ENCODE measurements around the gene EXOSC1. TPM values are rescaled to one million over a fixed set of nuclear protein-coding genes. Genes with fewer than 3 reads are reported as not detected.
"Not testable (repeated sequence)": the region's sequence is repeated elsewhere in the genome, so short reads cannot be mapped to it uniquely, and the experiment has no call there.

EXOSC1 gene
- total RNA-seq, 1 experiment from 2014 or later, result 60.3 TPM

GRCh38 chr10:97475936-97476594 is 30.3 kb upstream of the EXOSC1 start:
- H3K27me3 ChIP-seq (ENCODE audit: control insufficient read depth, insufficient read depth, low read length), result no peaks in the 10 kb centered on the region
- H3K36me3 ChIP-seq (ENCODE audit: control insufficient read depth, insufficient read depth, low read length), result peaks cover 58% of the 10 kb centered on the region
- ChIA-PET POLR2A (no interaction called here), CTCF (no interaction called here)
- in situ Hi-C loops (cut with HindIII; ENCODE audit: low pct_unique_long_range_greater_than_20kb, low sequenced_read_pairs), result no loop called here
- BruUV-seq (replicated peaks), result no TSS peak
- no peak overlapping the region for H3K4me3 ChIP-seq (ENCODE audit: low read depth in 2 of 2, low read length in 2 of 2)
- H3K9me3 ChIP-seq (ENCODE audit: control insufficient read depth, insufficient read depth, low read depth, low read length), result no peaks in the 10 kb centered on the region
- intact Hi-C loops (cut with micrococcal nuclease; ENCODE audit: unreplicated experiment), result no loop called here
- no peak overlapping the region for H3K27ac ChIP-seq (ENCODE audit: low read length)
- TF ChIP-seq TCF7L2 (IDR thresholded peaks at IDR 0.05; ENCODE audit: low read depth, low read length), result no peak
- TF ChIP-seq CTCF (IDR thresholded peaks at IDR 0.05), result no peak
- no peak for TF ChIP-seq POLR2AphosphoS5 (IDR thresholded peaks at IDR 0.05; ENCODE audit: low read depth, low read length)
- TF ChIP-seq SIN3A (IDR thresholded peaks at IDR 0.05; ENCODE audit: borderline replicate concordance, insufficient read depth, low read depth, low read length), result no peak
- TF ChIP-seq REST (IDR thresholded peaks at IDR 0.05; ENCODE audit: insufficient read depth in 1 of 2, low read depth in 2 of 2, low read length in 1 of 2), result no peak
- DNase-seq (ENCODE audit: low read depth, low spot score) (no peak), ATAC-seq (no peak)
- H3K4me1 ChIP-seq (ENCODE audit: control insufficient read depth, insufficient read depth, low read length), result peaks cover 5% of the 10 kb centered on the region; the same call in 1 of the 2 replicates

- ATAC-seq, result no peak
- intact Hi-C loops (cut with micrococcal nuclease; ENCODE audit: unreplicated experiment) (no loop called here), in situ Hi-C loops (cut with HindIII; ENCODE audit: low pct_unique_long_range_greater_than_20kb, low sequenced_read_pairs) (no loop called here)
- no peak for TF ChIP-seq SIN3A (IDR thresholded peaks at IDR 0.05; ENCODE audit: borderline replicate concordance, insufficient read depth, low read depth, low read length)
- TF ChIP-seq TCF7L2 (IDR thresholded peaks at IDR 0.05; ENCODE audit: low read depth, low read length), result no peak
- TF ChIP-seq POLR2AphosphoS5 (IDR thresholded peaks at IDR 0.05; ENCODE audit: low read depth, low read length), result no peak
- TF ChIP-seq REST (IDR thresholded peaks at IDR 0.05; ENCODE audit: insufficient read depth in 1 of 2, low read depth in 2 of 2, low read length in 1 of 2), result no peak
- no peak for TF ChIP-seq CTCF (IDR thresholded peaks at IDR 0.05)
- ChIA-PET POLR2A (interaction anchor here (0.6 kb wide), 1 partner anchor 289 kb away, joined by 10 read pairs; no protein-coding TSS in a partner anchor), CTCF (no interaction called here)
- Histone ChIP-seq H3K4me1 (ENCODE audit: control insufficient read depth, insufficient read depth, low read length) (no peaks in the 10 kb centered on the region), H3K36me3 (ENCODE audit: control insufficient read depth, insufficient read depth, low read length) (peaks cover 48% of the 10 kb centered on the region), H3K9me3 (ENCODE audit: control insufficient read depth, insufficient read depth, low read depth, low read length) (no peaks in the 10 kb centered on the region), H3K27ac (ENCODE audit: low read length) (no peak overlapping the region), H3K4me3 (ENCODE audit: low read depth in 2 of 2, low read length in 2 of 2) (no peak overlapping the region), H3K27me3 (ENCODE audit: control insufficient read depth, insufficient read depth, low read length) (no peaks in the 10 kb centered on the region)
- no peak for DNase-seq (ENCODE audit: low read depth, low spot score)
- BruUV-seq (replicated peaks), result no TSS peak
Observed at GRCh38 chr10:97474918-97475317, 29.1 kb upstream of the EXOSC1 start.

GRCh38 chr10:97468781-97469180 is 23.0 kb upstream of the EXOSC1 start:
- in situ Hi-C loops (cut with HindIII; ENCODE audit: low pct_unique_long_range_greater_than_20kb, low sequenced_read_pairs); POLR2A ChIA-PET: not testable (repeated sequence)

More at GRCh38 chr10:97468781-97469180, 23.0 kb upstream of the EXOSC1 start:
- DNase-seq (ENCODE audit: low read depth, low spot score); CTCF ChIA-PET; intact Hi-C loops (cut with micrococcal nuclease; ENCODE audit: unreplicated experiment); ATAC-seq; H3K9me3 ChIP-seq (ENCODE audit: control insufficient read depth, insufficient read depth, low read depth, low read length); H3K4me1 ChIP-seq (ENCODE audit: control insufficient read depth, insufficient read depth, low read length); H3K4me3 ChIP-seq (ENCODE audit: low read depth in 2 of 2, low read length in 2 of 2); BruUV-seq (replicated peaks); H3K27me3 ChIP-seq (ENCODE audit: control insufficient read depth, insufficient read depth, low read length); H3K27ac ChIP-seq (ENCODE audit: low read length): not testable (repeated sequence)
- peaks cover 11% of the 10 kb centered on the region for H3K36me3 ChIP-seq (ENCODE audit: control insufficient read depth, insufficient read depth, low read length)
